GM10266 (cell line): ENCODE data around the gene NCKAP5L.

Experiments
- DNase-seq: peaks from one replicate; pipeline ENCODE4 v3.0.0; 2012; ENCODE audit errors: extremely low spot score
- CTCF ChIP-seq: IDR thresholded peaks from 2 replicates; pipeline ENCODE4 v1.5.1; 2012; ENCODE audit warnings: mild to moderate bottlenecking, low read depth; ENCODE audit not compliant: control insufficient read depth, insufficient read depth; ENCODE audit errors: missing control alignments

The NCKAP5L gene

DNA sequence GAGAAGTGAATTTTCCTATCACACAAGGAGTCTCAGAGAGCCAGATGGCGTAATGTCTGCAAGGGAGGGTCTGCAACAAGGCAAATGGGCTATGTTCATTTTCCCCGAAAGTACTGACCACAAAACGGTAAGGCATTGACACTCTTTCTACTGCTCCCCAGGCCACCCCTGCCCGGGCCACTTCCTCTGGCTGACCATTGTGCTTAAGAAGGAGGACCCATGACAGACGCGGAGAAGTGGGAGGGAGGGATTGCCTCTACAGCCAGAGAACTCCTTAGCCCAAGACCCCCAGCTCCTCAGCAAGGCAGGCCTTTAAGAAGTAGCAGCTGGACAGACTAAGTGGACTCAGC lies 1.2 kb downstream of the NCKAP5L start:
- DNase-seq, result no peak
- TF ChIP-seq CTCF, result no peak

- TF ChIP-seq CTCF, result no peak
- DNase-seq, result no peak
Observed at GRCh38 chr12:49825971-49826421, 2.2 kb downstream of the NCKAP5L start.

DNA sequence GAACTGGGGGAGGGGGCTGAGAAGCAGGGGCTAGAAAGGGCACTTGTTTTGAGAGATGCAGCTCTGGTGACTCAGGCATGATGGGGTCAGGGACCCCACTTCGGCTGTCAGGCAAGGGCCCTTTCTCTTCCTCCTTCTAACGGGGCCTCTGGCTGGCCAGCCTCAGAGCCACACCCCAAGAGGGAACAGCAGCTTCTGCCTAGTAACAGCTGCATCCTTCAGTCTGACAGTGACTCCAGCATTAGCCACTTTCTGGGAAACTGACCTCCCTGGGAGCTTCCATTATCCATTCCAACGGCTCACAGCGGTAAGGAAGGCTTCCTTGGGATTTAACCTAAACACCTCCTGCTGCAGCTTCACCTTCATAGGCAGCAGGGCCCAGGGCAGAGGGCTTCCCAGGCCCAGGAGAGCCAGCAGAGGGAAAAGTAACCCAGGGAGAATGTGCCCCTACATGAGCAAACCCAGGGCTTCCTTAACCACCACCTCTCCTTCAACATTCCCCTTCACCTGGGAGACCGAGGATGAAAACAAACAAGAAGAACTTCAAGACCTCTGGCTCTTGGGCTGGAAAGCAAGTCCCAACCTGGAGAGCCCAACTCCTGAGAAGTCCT lies 2.7 kb downstream of the NCKAP5L start:
- TF ChIP-seq CTCF, result no peak
- DNase-seq, result no peak

DNA sequence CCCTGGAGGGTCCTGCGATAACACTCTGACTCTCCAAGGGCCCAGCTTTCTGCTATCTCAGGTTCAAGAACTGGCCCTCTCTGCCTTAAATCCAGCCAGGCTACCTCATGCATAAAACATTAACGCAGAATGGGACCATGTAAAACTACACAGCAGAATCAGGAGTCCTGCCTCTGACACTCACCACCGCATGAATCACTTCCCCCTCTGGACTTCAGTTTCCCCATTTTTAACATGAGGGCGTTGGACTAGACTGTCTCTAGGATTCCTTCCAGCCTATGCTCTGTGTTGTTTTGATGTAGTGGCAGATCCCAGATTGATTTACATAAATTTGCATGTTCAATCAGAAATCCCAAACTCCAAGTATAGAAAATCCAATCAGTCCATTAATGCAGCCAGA lies 3.3 kb downstream of the NCKAP5L start:
- no peak for DNase-seq
- no peak for TF ChIP-seq CTCF

- no peak for TF ChIP-seq CTCF
- no peak for DNase-seq
Observed at GRCh38 chr12:49824416-49824815, 3.8 kb downstream of the NCKAP5L start.

DNA sequence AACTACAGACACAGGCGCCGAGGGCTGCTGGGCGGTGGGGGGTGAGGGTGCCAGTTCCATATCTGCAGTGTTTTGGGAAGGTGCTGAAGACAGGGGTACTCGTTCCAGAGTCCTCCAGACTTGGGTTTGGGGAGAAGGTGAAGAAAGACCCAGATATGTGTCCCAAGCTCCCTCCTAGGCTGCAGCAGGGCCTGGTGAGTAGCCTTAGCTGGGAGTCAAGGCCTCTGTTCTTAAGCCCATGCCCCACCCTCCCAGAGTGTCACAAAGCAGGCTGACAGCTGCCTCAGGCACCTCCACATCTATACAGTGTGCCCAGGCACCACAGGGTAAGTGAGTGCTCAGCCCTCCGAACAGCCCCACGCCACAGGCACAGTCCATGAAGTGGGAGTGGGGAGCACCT lies 4.3 kb downstream of the NCKAP5L start:
- TF ChIP-seq CTCF, result no peak
- DNase-seq, result no peak

DNA sequence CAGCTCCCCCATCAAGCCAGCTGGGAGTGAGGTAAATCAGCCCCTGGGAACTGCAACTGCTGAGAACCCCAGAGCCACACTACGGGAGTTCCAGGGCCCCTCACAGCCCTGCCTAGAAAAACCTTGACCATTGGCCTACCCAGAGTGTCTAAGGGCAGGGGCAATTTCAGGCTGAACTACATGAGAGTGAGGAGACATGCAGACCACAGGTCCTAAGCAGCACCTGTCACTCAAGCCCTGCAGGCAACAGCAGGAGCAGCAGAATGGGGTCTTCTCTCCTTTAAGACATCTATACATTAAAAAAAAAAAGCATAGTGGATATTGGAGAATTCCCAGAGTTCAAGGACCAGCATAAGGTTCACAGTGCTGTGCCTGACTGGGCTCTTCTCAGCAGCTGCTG lies 4.9 kb downstream of the NCKAP5L start:
- TF ChIP-seq CTCF, result no peak
- no peak for DNase-seq
